ENCODE data around the gene SSBP3.

Gene SSBP3

DNA sequence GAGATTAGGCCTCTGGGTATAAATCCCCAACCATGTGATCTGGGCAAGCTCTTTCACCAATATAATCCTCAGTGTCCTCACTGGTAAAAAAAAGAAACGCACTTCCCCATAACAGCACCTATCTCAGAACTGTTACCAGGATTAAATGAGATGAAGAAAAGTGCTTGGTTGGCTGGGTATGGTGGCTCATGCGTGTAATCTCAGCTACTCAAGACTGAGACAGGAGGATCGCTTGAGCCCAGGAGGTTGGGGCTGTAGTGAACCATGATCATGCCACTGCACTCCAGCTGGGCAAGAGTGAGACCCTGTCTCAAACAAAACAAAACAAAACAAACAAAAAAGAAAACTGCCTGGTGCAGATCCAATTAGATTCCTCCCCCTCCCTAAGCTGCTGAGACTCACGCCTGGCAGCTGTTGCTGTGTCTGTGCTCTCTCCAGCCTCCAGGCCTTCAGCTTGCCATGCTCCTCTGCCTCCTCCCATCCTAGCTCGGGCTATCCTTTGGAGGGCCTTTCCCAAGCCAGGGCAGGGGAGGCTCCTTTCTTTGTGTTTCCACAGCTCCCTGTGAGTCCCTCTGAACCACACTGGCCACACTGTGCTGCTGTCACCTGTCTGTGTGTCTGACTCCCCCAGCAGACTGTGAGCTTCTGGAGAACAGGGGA lies 225.4 kb downstream of the SSBP3 start:
- DNase-seq (ENCODE audit: low read depth in 1 of 2, low spot score in 1 of 2): no peak
- Histone ChIP-seq H3K27me3 (ENCODE audit: insufficient read depth, poor library complexity, severe bottlenecking) (no peaks in the 10 kb centered on the region), H3K4me3 (replicated peaks; ENCODE audit: insufficient read depth, low read length) (no peak overlapping the region), H3K27ac (replicated peaks) (no peak overlapping the region)
- no peak for TF ChIP-seq GABPA (IDR thresholded peaks at IDR 0.05; ENCODE audit: low read depth)
- TF ChIP-seq, protein P1, sequence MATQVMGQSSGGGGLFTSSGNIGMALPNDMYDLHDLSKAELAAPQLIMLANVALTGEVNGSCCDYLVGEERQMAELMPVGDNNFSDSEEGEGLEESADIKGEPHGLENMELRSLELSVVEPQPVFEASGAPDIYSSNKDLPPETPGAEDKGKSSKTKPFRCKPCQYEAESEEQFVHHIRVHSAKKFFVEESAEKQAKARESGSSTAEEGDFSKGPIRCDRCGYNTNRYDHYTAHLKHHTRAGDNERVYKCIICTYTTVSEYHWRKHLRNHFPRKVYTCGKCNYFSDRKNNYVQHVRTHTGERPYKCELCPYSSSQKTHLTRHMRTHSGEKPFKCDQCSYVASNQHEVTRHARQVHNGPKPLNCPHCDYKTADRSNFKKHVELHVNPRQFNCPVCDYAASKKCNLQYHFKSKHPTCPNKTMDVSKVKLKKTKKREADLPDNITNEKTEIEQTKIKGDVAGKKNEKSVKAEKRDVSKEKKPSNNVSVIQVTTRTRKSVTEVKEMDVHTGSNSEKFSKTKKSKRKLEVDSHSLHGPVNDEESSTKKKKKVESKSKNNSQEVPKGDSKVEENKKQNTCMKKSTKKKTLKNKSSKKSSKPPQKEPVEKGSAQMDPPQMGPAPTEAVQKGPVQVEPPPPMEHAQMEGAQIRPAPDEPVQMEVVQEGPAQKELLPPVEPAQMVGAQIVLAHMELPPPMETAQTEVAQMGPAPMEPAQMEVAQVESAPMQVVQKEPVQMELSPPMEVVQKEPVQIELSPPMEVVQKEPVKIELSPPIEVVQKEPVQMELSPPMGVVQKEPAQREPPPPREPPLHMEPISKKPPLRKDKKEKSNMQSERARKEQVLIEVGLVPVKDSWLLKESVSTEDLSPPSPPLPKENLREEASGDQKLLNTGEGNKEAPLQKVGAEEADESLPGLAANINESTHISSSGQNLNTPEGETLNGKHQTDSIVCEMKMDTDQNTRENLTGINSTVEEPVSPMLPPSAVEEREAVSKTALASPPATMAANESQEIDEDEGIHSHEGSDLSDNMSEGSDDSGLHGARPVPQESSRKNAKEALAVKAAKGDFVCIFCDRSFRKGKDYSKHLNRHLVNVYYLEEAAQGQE (IDR thresholded peaks at IDR 0.05; ENCODE audit: insufficient replicate concordance, low read depth): no peak
- no peak for TF ChIP-seq CTCF (IDR thresholded peaks at IDR 0.05; ENCODE audit: insufficient read depth, low read length)
- TF ChIP-seq POLR2AphosphoS5 (IDR thresholded peaks at IDR 0.05; ENCODE audit: low read depth): no peak
- no peak for TF ChIP-seq SPI1 (IDR thresholded peaks at IDR 0.05; ENCODE audit: borderline replicate concordance, low read depth)

DNA sequence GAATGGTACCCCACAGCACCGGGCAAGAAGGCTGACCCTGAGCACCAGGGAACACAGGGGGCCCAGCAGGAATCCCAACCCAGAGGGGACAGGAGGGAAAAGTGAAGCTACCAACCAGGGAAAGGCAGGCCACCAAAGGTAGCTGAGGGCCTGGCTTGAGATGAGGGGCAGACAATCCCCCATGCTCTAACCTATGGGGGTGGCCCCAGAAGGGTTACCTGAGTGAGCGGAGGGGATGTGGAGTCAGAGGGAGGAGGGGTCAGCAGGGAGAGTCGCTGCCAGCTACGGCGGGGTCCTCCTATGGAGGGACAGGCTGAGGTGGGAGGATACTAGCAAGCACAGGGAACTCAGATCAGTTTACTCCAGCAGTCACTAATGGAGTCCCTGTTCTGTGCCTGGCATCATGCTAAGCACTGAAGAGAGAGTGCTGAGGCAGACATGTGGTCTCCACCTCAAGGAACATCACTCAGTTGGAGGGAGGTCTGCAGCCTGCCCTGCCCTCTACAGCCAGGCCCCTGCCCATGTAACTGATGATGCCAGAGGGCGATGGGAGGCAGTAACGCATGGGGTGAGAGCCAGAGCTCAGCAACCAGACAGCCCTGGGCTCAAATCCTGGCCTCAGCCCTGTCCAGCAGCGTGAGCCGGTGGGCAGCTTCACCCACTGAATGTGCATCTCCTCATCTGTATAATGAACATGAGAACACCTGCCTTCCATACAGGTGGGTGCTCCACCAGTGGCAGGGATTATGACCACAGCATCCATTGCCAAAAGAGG lies 227.7 kb downstream of the SSBP3 start:
- H3K27ac ChIP-seq (replicated peaks): no peak overlapping the region
- H3K27me3 ChIP-seq (ENCODE audit: insufficient read depth, poor library complexity, severe bottlenecking): no peaks in the 10 kb centered on the region
- no peak for TF ChIP-seq GABPA (IDR thresholded peaks at IDR 0.05; ENCODE audit: low read depth)
- TF ChIP-seq CTCF (IDR thresholded peaks at IDR 0.05; ENCODE audit: insufficient read depth, low read length): no peak
- TF ChIP-seq POLR2AphosphoS5 (IDR thresholded peaks at IDR 0.05; ENCODE audit: low read depth): no peak
- TF ChIP-seq, protein P1 (IDR thresholded peaks at IDR 0.05; ENCODE audit: insufficient replicate concordance, low read depth): no peak
- no peak for TF ChIP-seq SPI1 (IDR thresholded peaks at IDR 0.05; ENCODE audit: borderline replicate concordance, low read depth)
- no peak for DNase-seq (ENCODE audit: low read depth in 1 of 2, low spot score in 1 of 2)
- H3K4me3 ChIP-seq (replicated peaks; ENCODE audit: insufficient read depth, low read length): no peak overlapping the region

DNA sequence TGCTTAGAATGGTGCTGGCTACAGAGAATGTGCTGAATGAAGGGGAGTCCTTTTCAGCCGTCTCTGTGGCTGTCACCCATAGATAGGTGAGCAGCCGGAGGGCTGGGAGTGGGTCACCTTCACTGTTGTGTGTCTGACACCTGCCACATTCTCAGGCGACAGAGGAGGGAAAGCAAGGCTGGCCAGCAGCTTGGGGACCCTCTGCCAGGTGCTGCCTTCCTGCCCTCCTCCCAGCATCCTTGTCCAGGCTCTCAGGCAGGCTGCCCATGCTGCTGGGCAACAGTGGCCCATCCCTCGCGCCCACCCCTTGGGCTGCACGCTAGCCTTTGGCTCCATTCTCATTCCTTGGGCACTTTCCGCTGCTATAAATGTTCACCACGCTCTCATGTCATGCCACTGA lies 228.5 kb downstream of the SSBP3 start:
- TF ChIP-seq GABPA (IDR thresholded peaks at IDR 0.05; ENCODE audit: low read depth): no peak
- no peak for TF ChIP-seq CTCF (IDR thresholded peaks at IDR 0.05; ENCODE audit: insufficient read depth, low read length)
- TF ChIP-seq SPI1 (IDR thresholded peaks at IDR 0.05; ENCODE audit: borderline replicate concordance, low read depth): no peak
- TF ChIP-seq, protein P1 (IDR thresholded peaks at IDR 0.05; ENCODE audit: insufficient replicate concordance, low read depth): no peak
- Histone ChIP-seq H3K27me3 (ENCODE audit: insufficient read depth, poor library complexity, severe bottlenecking) (no peaks in the 10 kb centered on the region), H3K4me3 (replicated peaks; ENCODE audit: insufficient read depth, low read length) (no peak overlapping the region), H3K27ac (replicated peaks) (no peak overlapping the region)
- no peak for DNase-seq (ENCODE audit: low read depth in 1 of 2, low spot score in 1 of 2)

Measured in HL-60 (cell line).